HepG2 (cell line): Measurements from ENCODE around the gene GPC2. TPM values are rescaled to one million over a fixed set of nuclear protein-coding genes. Genes with fewer than 3 reads are reported as not detected.
"Not testable (repeated sequence)": the region's sequence is repeated elsewhere in the genome, so short reads cannot be mapped to it uniquely, and the experiment has no call there.

Experiments used
- ATAC-seq: fragments of 200-7000 bp; cut with Tn5 transposase; 3 replicates; pipeline ENCODE4 v1.9.1; 2020; ENCODE audit warnings: mild to moderate bottlenecking, moderate library complexity
- BruUV-seq: library from RNA; stranded (reverse); fragments of 400-500 nt; replicated peaks from 2 replicates; lab custom pipeline; 2021; lab: Mats Ljungman, UMichigan
- CTCF ChIA-PET: fragments of 300-600 bp; formaldehyde crosslinking; extraction: SDS; loops from one replicate; lab custom pipeline; 2021; ENCODE audit warnings: low total read pairs, inconsistent platforms, low intra/inter-chr PET ratio; lab: Yijun Ruan, JAX
- POLR2A ChIA-PET: fragments of 350-600 bp; sonication (Branson Sonifier 250); formaldehyde crosslinking; loops from one replicate; lab custom pipeline; 2020; ENCODE audit warnings: antibody characterized with exemption, inconsistent platforms; lab: Yijun Ruan, JAX
- DNase-seq: peaks from one replicate; pipeline ENCODE4 v3.0.0-alpha.2; 2015; ENCODE audit warnings: low spot score
- FAIRE-seq: peaks from 3 replicates; lab custom pipeline; 2011; peaks lifted over from hg19 to GRCh38; lab: Jason Lieb, UNC
- H2AFZ ChIP-seq: one replicate; pipeline ENCODE4 v1.6.1; 2011; ENCODE audit warnings: low read length, inconsistent platforms
- H3K27ac ChIP-seq: fragments of 300-600 bp; 3 replicates; pipeline ENCODE4 v1.8.0; 2011; ENCODE audit warnings: mixed run types, mild to moderate bottlenecking, mixed read lengths, low read length, inconsistent platforms; ENCODE audit not compliant: insufficient read depth; ENCODE audit errors: extremely low read length
- H3K27me3 ChIP-seq, 2 experiments: fragments of 200-600 bp in 1 of 2; 2 replicates in 1 of 2; 3 replicates in 1 of 2; pipeline versions ENCODE4 v1.6.0 to v1.8.0; 2011; ENCODE audit warnings: low read length in 2 of 2, mild to moderate bottlenecking in 2 of 2, moderate library complexity in 2 of 2, inconsistent platforms in 1 of 2; ENCODE audit not compliant: insufficient read depth in 2 of 2, control insufficient read depth in 1 of 2
- H3K36me3 ChIP-seq, 2 experiments: fragments of 200-600 bp in 1 of 2; replicated peaks in 1 of 2; 2 replicates in 1 of 2; 3 replicates in 1 of 2; pipeline versions ENCODE4 v1.5.1 to v1.8.0; 2011; ENCODE audit warnings: low read length in 2 of 2, inconsistent platforms in 1 of 2; ENCODE audit not compliant: insufficient read depth in 2 of 2, control insufficient read depth in 1 of 2
- H3K4me1 ChIP-seq: 2 replicates; pipeline ENCODE4 v1.5.1; 2012; ENCODE audit warnings: low read length, inconsistent platforms; ENCODE audit not compliant: insufficient read depth
- H3K4me2 ChIP-seq: 2 replicates; pipeline ENCODE4 v1.6.0; 2011; ENCODE audit warnings: low read depth, low read length, inconsistent platforms
- H3K4me3 ChIP-seq, 3 experiments: fragments of 200-600 bp in 1 of 3; sonication (generic), shearing (Covaris generic) in 1 of 3; replicated peaks in 1 of 3; 2 replicates each; pipeline ENCODE4 v1.5.1; 2011 to 2016; ENCODE audit warnings: low read length in 3 of 3, inconsistent platforms in 2 of 3, low read depth in 2 of 3, mild to moderate bottlenecking in 2 of 3, control low read depth in 1 of 3, mixed read lengths in 1 of 3; ENCODE audit not compliant: insufficient read depth in 1 of 3
- H3K79me2 ChIP-seq: one replicate; pipeline ENCODE4 v1.6.1; 2011; ENCODE audit warnings: low read length, inconsistent platforms; ENCODE audit not compliant: insufficient read depth
- H3K9ac ChIP-seq: 2 replicates; pipeline ENCODE4 v1.6.0; 2011; ENCODE audit warnings: mild to moderate bottlenecking, low read depth, low read length, inconsistent platforms; ENCODE audit not compliant: insufficient read depth
- H3K9me3 ChIP-seq: 2 replicates; pipeline ENCODE4 v1.5.1; 2012; ENCODE audit warnings: mild to moderate bottlenecking, low read length
- H4K20me1 ChIP-seq: 2 replicates; pipeline ENCODE4 v1.6.0; 2011; ENCODE audit warnings: inconsistent platforms, mild to moderate bottlenecking, low read length, moderate library complexity; ENCODE audit not compliant: insufficient read depth
- WGBS: methylation state at CpG from one replicate; pipeline ENCODE4 v1.1.6; 2017; ENCODE audit warnings: low lambda C conversion rate; 5-methylcytosine and 5-hydroxymethylcytosine counted together
- in situ Hi-C: cut with HindIII; loops from 2 replicates; pipeline ENCODE4 v1.10.0; 2017; ENCODE audit warnings: low pct_unique_long_range_greater_than_20kb; ENCODE audit not compliant: extremely low pct_ligation_motif_present
- intact Hi-C: fragments of 100-400 bp; cut with micrococcal nuclease; formaldehyde crosslinking; loops from one replicate; pipeline ENCODE4 v1.10.0; 2022; ENCODE audit not compliant: unreplicated experiment
- polyA plus RNA-seq, 8 experiments: library from polyadenylated mRNA; depleted of rRNA in 3 of 8; stranded (reverse) in 7 of 8; unstranded in 1 of 8; fragments of >200 nt; fragmentation: Illumina TruSeq in 4 of 8; extraction: Trizol in 4 of 8; gene quantifications; 2 replicates each; pipeline versions ENCODE4 v1.2.1 to v1.2.3, GENCODE V29; 2011 to 2016; ENCODE audit warnings: low read depth in 4 of 8, missing spikeins in 1 of 8, mixed read lengths in 1 of 8; ENCODE audit not compliant: insufficient read depth in 1 of 8
- total RNA-seq, 5 experiments: library from RNA; depleted of rRNA; stranded (reverse); fragments of >200 nt; fragmentation: Illumina TruSeq; extraction: Trizol; gene quantifications; 2 replicates each; pipeline ENCODE4 v1.2.3, GENCODE V29; 2016; ENCODE audit warnings: low read depth in 1 of 5

The GPC2 gene
- total and polyA plus RNA-seq, 2 of the 13 experiments (the other 11 are each of a cell fraction or from before 2014, with no cell fraction given): 0.64 to 0.78 TPM

- CTCF ChIA-PET, POLR2A ChIA-PET, BruUV-seq: not testable (repeated sequence)
Measured at GRCh38 chr7:100224891-100225290, 47.7 kb upstream of the GPC2 start.

GRCh38 chr7:100223376-100223927 is 46.3 kb upstream of the GPC2 start:
- WGBS: 97% methylated on average over 10 of the region's 17 CpGs
- H3K27ac ChIP-seq, H3K4me3 ChIP-seq, DNase-seq, H4K20me1 ChIP-seq, H2AFZ ChIP-seq, in situ Hi-C loops, ATAC-seq, POLR2A ChIA-PET, intact Hi-C loops, H3K4me2 ChIP-seq, H3K9ac ChIP-seq, BruUV-seq, FAIRE-seq, H3K79me2 ChIP-seq, H3K4me1 ChIP-seq, H3K27me3 ChIP-seq, H3K9me3 ChIP-seq, CTCF ChIA-PET: not testable (repeated sequence)
- peaks cover 9 to 18% of the 10 kb centered on the region in 2 experiments; a peak in 3 of 5 replicates for H3K36me3 ChIP-seq

More at GRCh38 chr7:100224891-100225290, 47.7 kb upstream of the GPC2 start:
- intact Hi-C loops, H3K9me3 ChIP-seq, H2AFZ ChIP-seq, H3K9ac ChIP-seq, ATAC-seq, H3K79me2 ChIP-seq, H3K4me3 ChIP-seq, H4K20me1 ChIP-seq, H3K4me1 ChIP-seq, H3K27ac ChIP-seq, DNase-seq, FAIRE-seq, in situ Hi-C loops, H3K27me3 ChIP-seq, H3K4me2 ChIP-seq: not testable (repeated sequence)
- peaks cover 8 to 18% of the 10 kb centered on the region in 2 experiments; a peak in 3 of 5 replicates for H3K36me3 ChIP-seq
- 100% methylated on average over 2 of the region's 6 CpGs for WGBS
